HepG2 (cell line): Measurements from ENCODE around the gene MRPL10. TPM values are rescaled to one million over a fixed set of nuclear protein-coding genes. Genes with fewer than 3 reads are reported as not detected.

Experiments used
- ATAC-seq: fragments of 200-7000 bp; cut with Tn5 transposase; 3 replicates; pipeline ENCODE4 v1.9.1; 2020; ENCODE audit warnings: mild to moderate bottlenecking, moderate library complexity
- BruUV-seq: library from RNA; stranded (reverse); fragments of 400-500 nt; replicated peaks from 2 replicates; lab custom pipeline; 2021; lab: Mats Ljungman, UMichigan
- CTCF ChIA-PET: fragments of 300-600 bp; formaldehyde crosslinking; extraction: SDS; loops from one replicate; lab custom pipeline; 2021; ENCODE audit warnings: low total read pairs, inconsistent platforms, low intra/inter-chr PET ratio; lab: Yijun Ruan, JAX
- POLR2A ChIA-PET: fragments of 350-600 bp; sonication (Branson Sonifier 250); formaldehyde crosslinking; loops from one replicate; lab custom pipeline; 2020; ENCODE audit warnings: antibody characterized with exemption, inconsistent platforms; lab: Yijun Ruan, JAX
- DNase-seq: peaks from one replicate; pipeline ENCODE4 v3.0.0-alpha.2; 2015; ENCODE audit warnings: low spot score
- FAIRE-seq: peaks from 3 replicates; lab custom pipeline; 2011; peaks lifted over from hg19 to GRCh38; lab: Jason Lieb, UNC
- H2AFZ ChIP-seq: one replicate; pipeline ENCODE4 v1.6.1; 2011; ENCODE audit warnings: low read length, inconsistent platforms
- H3K27ac ChIP-seq: fragments of 300-600 bp; 3 replicates; pipeline ENCODE4 v1.8.0; 2011; ENCODE audit warnings: mixed run types, mild to moderate bottlenecking, mixed read lengths, low read length, inconsistent platforms; ENCODE audit not compliant: insufficient read depth; ENCODE audit errors: extremely low read length
- H3K27me3 ChIP-seq, 2 experiments: fragments of 200-600 bp in 1 of 2; 2 replicates in 1 of 2; 3 replicates in 1 of 2; pipeline versions ENCODE4 v1.6.0 to v1.8.0; 2011; ENCODE audit warnings: low read length in 2 of 2, mild to moderate bottlenecking in 2 of 2, moderate library complexity in 2 of 2, inconsistent platforms in 1 of 2; ENCODE audit not compliant: insufficient read depth in 2 of 2, control insufficient read depth in 1 of 2
- H3K36me3 ChIP-seq, 2 experiments: fragments of 200-600 bp in 1 of 2; replicated peaks in 1 of 2; 2 replicates in 1 of 2; 3 replicates in 1 of 2; pipeline versions ENCODE4 v1.5.1 to v1.8.0; 2011; ENCODE audit warnings: low read length in 2 of 2, inconsistent platforms in 1 of 2; ENCODE audit not compliant: insufficient read depth in 2 of 2, control insufficient read depth in 1 of 2
- H3K4me1 ChIP-seq: 2 replicates; pipeline ENCODE4 v1.5.1; 2012; ENCODE audit warnings: low read length, inconsistent platforms; ENCODE audit not compliant: insufficient read depth
- H3K4me2 ChIP-seq: 2 replicates; pipeline ENCODE4 v1.6.0; 2011; ENCODE audit warnings: low read depth, low read length, inconsistent platforms
- H3K4me3 ChIP-seq, 3 experiments: fragments of 200-600 bp in 1 of 3; sonication (generic), shearing (Covaris generic) in 1 of 3; replicated peaks in 1 of 3; 2 replicates each; pipeline ENCODE4 v1.5.1; 2011 to 2016; ENCODE audit warnings: low read length in 3 of 3, inconsistent platforms in 2 of 3, low read depth in 2 of 3, mild to moderate bottlenecking in 2 of 3, control low read depth in 1 of 3, mixed read lengths in 1 of 3; ENCODE audit not compliant: insufficient read depth in 1 of 3
- H3K79me2 ChIP-seq: one replicate; pipeline ENCODE4 v1.6.1; 2011; ENCODE audit warnings: low read length, inconsistent platforms; ENCODE audit not compliant: insufficient read depth
- H3K9ac ChIP-seq: 2 replicates; pipeline ENCODE4 v1.6.0; 2011; ENCODE audit warnings: mild to moderate bottlenecking, low read depth, low read length, inconsistent platforms; ENCODE audit not compliant: insufficient read depth
- H3K9me3 ChIP-seq: 2 replicates; pipeline ENCODE4 v1.5.1; 2012; ENCODE audit warnings: mild to moderate bottlenecking, low read length
- H4K20me1 ChIP-seq: 2 replicates; pipeline ENCODE4 v1.6.0; 2011; ENCODE audit warnings: inconsistent platforms, mild to moderate bottlenecking, low read length, moderate library complexity; ENCODE audit not compliant: insufficient read depth
- GATAD1 ChIP-seq: IDR thresholded peaks from 2 replicates; pipeline ENCODE4 v1.6.1; 2016; ENCODE audit warnings: missing genetic modification reagents, missing compliant biosample characterization
- HDAC2 ChIP-seq: sonication (generic); formaldehyde crosslinking; IDR thresholded peaks from 2 replicates; pipeline ENCODE4 v1.4.0; 2020; ENCODE audit warnings: missing genetic modification reagents
- KLF16 ChIP-seq, 2 experiments: sonication (generic) in 1 of 2; formaldehyde crosslinking in 1 of 2; IDR thresholded peaks; 2 replicates each; pipeline versions ENCODE4 v1.6.1 to v1.8.0; 2016 to 2023; ENCODE audit warnings: missing genetic modification reagents in 2 of 2, missing compliant biosample characterization in 1 of 2
- LCORL ChIP-seq, 2 experiments: fragments of 450-650 bp in 1 of 2; sonication (generic) in 1 of 2; formaldehyde crosslinking in 1 of 2; IDR thresholded peaks; 2 replicates each; pipeline versions ENCODE4 v1.5.0 to v1.6.1; 2017 to 2020; ENCODE audit warnings: antibody characterized with exemption in 1 of 2, missing genetic modification reagents in 1 of 2
- NR2F1 ChIP-seq, 2 experiments: fragments of 450-650 bp in 1 of 2; formaldehyde crosslinking in 1 of 2; IDR thresholded peaks; 2 replicates each; pipeline versions ENCODE4 v1.5.0 to v1.6.1; 2016 to 2020; ENCODE audit warnings: mild to moderate bottlenecking in 1 of 2, missing compliant biosample characterization in 1 of 2, missing genetic modification reagents in 1 of 2, moderate library complexity in 1 of 2
- RBM22 ChIP-seq: fragments of 200-400 bp; formaldehyde crosslinking; optimal IDR thresholded peaks from 2 replicates; pipeline ENCODE3; 2017; ENCODE audit warnings: mild to moderate bottlenecking, low read length, moderate library complexity
- TERF1 ChIP-seq: sonication (generic); formaldehyde crosslinking; IDR thresholded peaks from 2 replicates; pipeline ENCODE4 v1.8.0; 2022; ENCODE audit warnings: mild to moderate bottlenecking, missing genetic modification reagents, moderate library complexity
- TOE1 ChIP-seq: sonication (generic); formaldehyde crosslinking; IDR thresholded peaks from 2 replicates; pipeline ENCODE4 v1.4.0; 2020; ENCODE audit warnings: mild to moderate bottlenecking, missing genetic modification reagents
- ZBTB10 ChIP-seq: sonication (generic); formaldehyde crosslinking; IDR thresholded peaks from 2 replicates; pipeline ENCODE4 v1.4.0; 2020; ENCODE audit warnings: missing genetic modification reagents, borderline replicate concordance
- ZNF207 ChIP-seq: fragments of 450-650 bp; IDR thresholded peaks from 2 replicates; pipeline ENCODE4 v1.6.1; 2016; ENCODE audit warnings: antibody characterized with exemption, borderline replicate concordance
- ZNF234 ChIP-seq: sonication (generic); formaldehyde crosslinking; conservative IDR thresholded peaks from 2 replicates; pipeline ENCODE4 v1.5.1; 2020; ENCODE audit warnings: mild to moderate bottlenecking, missing genetic modification reagents
- ZNF253 ChIP-seq: sonication (generic); formaldehyde crosslinking; IDR thresholded peaks from 2 replicates; pipeline ENCODE4 v1.8.0; 2022; ENCODE audit warnings: mild to moderate bottlenecking, missing genetic modification reagents, borderline replicate concordance
- ZNF652 ChIP-seq: IDR thresholded peaks from 2 replicates; pipeline ENCODE4 v1.6.1; 2016; ENCODE audit warnings: low read depth, borderline replicate concordance
- ZNF713 ChIP-seq: sonication (generic); formaldehyde crosslinking; IDR thresholded peaks from 2 replicates; pipeline ENCODE4 v1.4.0; 2020; ENCODE audit warnings: mild to moderate bottlenecking, missing genetic modification reagents
- WGBS: methylation state at CpG from one replicate; pipeline ENCODE4 v1.1.6; 2017; ENCODE audit warnings: low lambda C conversion rate; 5-methylcytosine and 5-hydroxymethylcytosine counted together
- in situ Hi-C: cut with HindIII; loops from 2 replicates; pipeline ENCODE4 v1.10.0; 2017; ENCODE audit warnings: low pct_unique_long_range_greater_than_20kb; ENCODE audit not compliant: extremely low pct_ligation_motif_present
- intact Hi-C: fragments of 100-400 bp; cut with micrococcal nuclease; formaldehyde crosslinking; loops from one replicate; pipeline ENCODE4 v1.10.0; 2022; ENCODE audit not compliant: unreplicated experiment
- polyA plus RNA-seq, 8 experiments: library from polyadenylated mRNA; depleted of rRNA in 3 of 8; stranded (reverse) in 7 of 8; unstranded in 1 of 8; fragments of >200 nt; fragmentation: Illumina TruSeq in 4 of 8; extraction: Trizol in 4 of 8; gene quantifications; 2 replicates each; pipeline versions ENCODE4 v1.2.1 to v1.2.3, GENCODE V29; 2011 to 2016; ENCODE audit warnings: low read depth in 4 of 8, missing spikeins in 1 of 8, mixed read lengths in 1 of 8; ENCODE audit not compliant: insufficient read depth in 1 of 8
- total RNA-seq, 5 experiments: library from RNA; depleted of rRNA; stranded (reverse); fragments of >200 nt; fragmentation: Illumina TruSeq; extraction: Trizol; gene quantifications; 2 replicates each; pipeline ENCODE4 v1.2.3, GENCODE V29; 2016; ENCODE audit warnings: low read depth in 1 of 5

MRPL10 gene
- total and polyA plus RNA-seq, 2 of the 13 experiments (the other 11 are each of a cell fraction or from before 2014, with no cell fraction given): 56.7 to 149 TPM

DNA sequence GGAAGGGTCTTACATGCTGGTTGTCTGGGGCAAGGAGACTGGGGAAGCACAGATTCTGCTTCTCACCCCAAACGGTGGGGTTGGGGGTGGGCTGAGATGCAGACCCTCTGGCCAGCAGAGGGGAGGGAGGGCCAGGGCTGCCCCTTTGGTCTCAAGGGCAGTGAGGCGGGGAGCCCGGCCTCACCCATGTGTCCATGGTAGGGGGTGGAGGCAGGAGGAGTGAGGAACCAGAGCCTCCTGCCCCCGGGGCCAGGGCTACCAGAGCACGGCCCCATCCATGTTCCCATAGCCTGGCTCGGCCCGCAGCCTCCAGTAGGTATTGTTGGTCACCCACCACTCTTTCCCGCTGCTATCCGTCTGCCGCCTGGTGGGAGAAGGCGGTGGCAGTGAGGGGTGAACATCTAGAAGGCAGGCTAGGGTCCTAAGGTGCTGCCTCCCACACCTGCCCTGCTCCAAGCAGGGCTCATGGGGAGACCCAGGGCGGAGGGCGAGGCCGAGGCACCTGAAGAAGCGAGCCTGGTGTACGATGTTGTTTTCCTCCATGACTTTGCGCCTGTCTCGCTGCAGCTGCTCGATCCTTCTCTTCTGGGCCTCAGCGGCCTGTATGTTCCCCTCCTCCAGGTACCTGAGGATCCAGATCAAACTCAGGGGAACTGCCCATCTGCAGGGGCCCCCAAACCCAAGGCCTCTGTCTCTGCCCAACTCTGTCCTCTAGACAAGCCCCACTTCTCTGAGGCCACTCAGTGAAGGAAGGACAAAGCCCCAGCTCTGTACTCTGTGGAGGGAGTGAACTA, 23.1 kb downstream of the MRPL10 start:
- FAIRE-seq: no peak
- intact Hi-C loops: no loop called here

More for the DNA sequence above, 23.1 kb downstream of the MRPL10 start:
- no peak overlapping the region for H3K4me3 ChIP-seq
- H3K36me3 ChIP-seq: peaks cover 6 to 7% of the 10 kb centered on the region in 2 experiments; a peak in 3 of 5 replicates
- BruUV-seq: no TSS peak
- no peak overlapping the region for H3K9ac ChIP-seq
- ATAC-seq (no peak), DNase-seq (no peak)
- ChIA-PET CTCF (no interaction called here), POLR2A (no interaction called here)
- TF ChIP-seq TOE1: no peak
- TF ChIP-seq HDAC2 (CRISPR knock-in tag): no peak
- no peak for TF ChIP-seq ZNF234 (CRISPR knock-in tag)
- no peak for TF ChIP-seq LCORL (IDR thresholded peaks at IDR 0.05)
- TF ChIP-seq LCORL (CRISPR knock-in tag; IDR thresholded peaks at IDR 0.05): no peak
- TF ChIP-seq NR2F1 (CRISPR knock-in tag; IDR thresholded peaks at IDR 0.05): no peak
- no peak for TF ChIP-seq RBM22
- TF ChIP-seq GATAD1 (CRISPR knock-in tag): no peak
- no peak for TF ChIP-seq ZNF713 (CRISPR knock-in tag)
- TF ChIP-seq ZNF207: no peak
- TF ChIP-seq TERF1 (CRISPR knock-in tag): no peak
- TF ChIP-seq ZNF652 (CRISPR knock-in tag): no peak
- no peak for TF ChIP-seq ZBTB10 (CRISPR knock-in tag)
- TF ChIP-seq ZNF253 (CRISPR knock-in tag): no peak
- TF ChIP-seq KLF16 (CRISPR knock-in tag; IDR thresholded peaks at IDR 0.05): no peak
- H3K27ac ChIP-seq: no peak overlapping the region
- no peaks in the 10 kb centered on the region for H3K9me3 ChIP-seq
- peaks cover 2 to 7% of the 10 kb centered on the region in 2 experiments; a peak in 3 of 5 replicates for H3K27me3 ChIP-seq
- H2AFZ ChIP-seq: no peak overlapping the region
- H4K20me1 ChIP-seq: no peaks in the 10 kb centered on the region
- WGBS: 88% methylated on average over 19 of the region's 20 CpGs
- no peaks in the 10 kb centered on the region for H3K79me2 ChIP-seq
- H3K4me2 ChIP-seq: no peak overlapping the region
- peaks cover 12% of the 10 kb centered on the region for H3K4me1 ChIP-seq
- in situ Hi-C loops: no loop called here
